Measurements from ENCODE around the gene DHX57.

The DHX57 gene

DNA sequence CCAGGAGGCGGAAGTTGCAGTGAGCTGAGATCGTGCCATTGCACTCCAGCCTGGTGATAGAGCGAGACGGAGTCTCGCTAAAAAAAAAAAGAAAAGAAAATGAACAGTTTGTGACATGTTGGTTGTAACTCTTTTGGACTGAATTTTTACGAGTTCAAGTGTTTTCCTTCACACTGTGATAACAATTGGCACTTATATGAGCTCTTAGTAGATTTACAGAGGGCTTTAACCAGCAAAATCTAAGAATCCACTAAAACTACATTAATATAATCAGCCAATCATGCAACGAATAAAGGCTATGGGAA lies 99.9 kb downstream of the DHX57 start:
- Histone ChIP-seq H3K4me1 (peaks cover 0 to 12% (median 4%) of the 10 kb centered on the region in 4 donors), H3K4me3 (no peak overlapping the region), H3K36me3 (peaks cover 0 to 2% (median under 1%) of the 10 kb centered on the region in 3 donors), H3K27me3 (no peaks in the 10 kb centered on the region), H3K9me3 (no peaks in the 10 kb centered on the region), H3K27ac (no peak overlapping the region)
- intact Hi-C loops (cut with DNase I; ENCODE audit: low total_unique reads) = no loop called here
- TF ChIP-seq, protein P1, sequence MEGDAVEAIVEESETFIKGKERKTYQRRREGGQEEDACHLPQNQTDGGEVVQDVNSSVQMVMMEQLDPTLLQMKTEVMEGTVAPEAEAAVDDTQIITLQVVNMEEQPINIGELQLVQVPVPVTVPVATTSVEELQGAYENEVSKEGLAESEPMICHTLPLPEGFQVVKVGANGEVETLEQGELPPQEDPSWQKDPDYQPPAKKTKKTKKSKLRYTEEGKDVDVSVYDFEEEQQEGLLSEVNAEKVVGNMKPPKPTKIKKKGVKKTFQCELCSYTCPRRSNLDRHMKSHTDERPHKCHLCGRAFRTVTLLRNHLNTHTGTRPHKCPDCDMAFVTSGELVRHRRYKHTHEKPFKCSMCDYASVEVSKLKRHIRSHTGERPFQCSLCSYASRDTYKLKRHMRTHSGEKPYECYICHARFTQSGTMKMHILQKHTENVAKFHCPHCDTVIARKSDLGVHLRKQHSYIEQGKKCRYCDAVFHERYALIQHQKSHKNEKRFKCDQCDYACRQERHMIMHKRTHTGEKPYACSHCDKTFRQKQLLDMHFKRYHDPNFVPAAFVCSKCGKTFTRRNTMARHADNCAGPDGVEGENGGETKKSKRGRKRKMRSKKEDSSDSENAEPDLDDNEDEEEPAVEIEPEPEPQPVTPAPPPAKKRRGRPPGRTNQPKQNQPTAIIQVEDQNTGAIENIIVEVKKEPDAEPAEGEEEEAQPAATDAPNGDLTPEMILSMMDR (IDR thresholded peaks at IDR 0.05) = no peak
- no peak for DNase-seq

GRCh38 chr2:38775097-38775920 lies 100.4 kb downstream of the DHX57 start:
- Histone ChIP-seq H3K36me3 (no peaks in the 10 kb centered on the region), H3K9me3 (no peaks in the 10 kb centered on the region), H3K27me3 (no peaks in the 10 kb centered on the region), H3K27ac (no peak overlapping the region), H3K4me1 (peaks cover 0 to 12% (median 4%) of the 10 kb centered on the region in 4 donors), H3K4me3 (no peak overlapping the region)
- TF ChIP-seq, protein P1 (IDR thresholded peaks at IDR 0.05) = no peak
- DNase-seq = no peak
- intact Hi-C loops (cut with DNase I; ENCODE audit: low total_unique reads) = no loop called here

DNA sequence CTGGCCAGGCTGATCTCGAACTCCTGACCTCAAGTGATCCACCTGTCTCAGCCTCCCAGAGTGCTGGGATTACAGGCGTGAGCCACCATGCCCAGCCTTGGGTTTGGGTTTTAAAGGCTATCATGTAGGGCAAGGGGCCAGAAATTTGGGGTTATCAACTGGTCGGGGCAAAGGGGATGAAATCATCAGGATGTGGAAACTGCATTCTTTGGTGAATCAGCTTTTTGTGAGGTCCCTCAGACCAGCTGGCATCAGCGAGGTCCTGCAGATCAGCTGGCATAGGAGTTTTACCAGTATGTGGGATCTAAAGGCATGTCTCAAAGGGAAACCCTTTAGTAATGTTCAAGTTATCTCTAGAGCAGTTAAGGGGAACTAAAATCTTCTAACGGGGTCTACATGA lies 104.1 kb downstream of the DHX57 start:
- no peak for DNase-seq

DNA sequence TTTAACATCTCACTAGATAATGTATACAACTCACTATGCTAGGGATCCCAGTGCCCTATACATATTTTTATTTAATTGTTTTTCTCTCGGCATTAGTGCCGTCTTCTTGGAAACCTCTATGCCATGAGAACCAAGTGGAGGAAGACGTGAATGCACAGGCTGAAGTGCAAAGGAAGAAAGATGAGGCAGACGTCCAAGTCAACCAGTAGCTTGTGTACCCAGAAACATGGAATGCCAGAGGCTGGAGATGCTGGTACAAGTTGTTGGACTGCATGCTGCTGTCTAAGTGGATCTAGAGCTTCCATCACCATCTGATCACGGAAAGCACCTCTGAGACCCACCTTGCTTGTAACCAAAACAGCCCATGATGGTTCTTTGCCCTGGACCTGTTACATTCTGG lies 110.2 kb downstream of the DHX57 start:
- DNase-seq = no peak
- Histone ChIP-seq H3K27me3 (no peaks in the 10 kb centered on the region), H3K4me1 (no peaks in the 10 kb centered on the region), H3K27ac (no peak overlapping the region), H3K36me3 (no peaks in the 10 kb centered on the region), H3K4me3 (no peak overlapping the region), H3K9me3 (no peaks in the 10 kb centered on the region)
- TF ChIP-seq, protein P1 (IDR thresholded peaks at IDR 0.05) = no peak
- intact Hi-C loops (cut with DNase I; ENCODE audit: low total_unique reads) = no loop called here

More for the DNA sequence above, 104.1 kb downstream of the DHX57 start:
- Histone ChIP-seq H3K9me3 (no peaks in the 10 kb centered on the region), H3K4me3 (no peak overlapping the region), H3K36me3 (no peaks in the 10 kb centered on the region), H3K4me1 (no peaks in the 10 kb centered on the region), H3K27ac (no peak overlapping the region), H3K27me3 (no peaks in the 10 kb centered on the region)
- TF ChIP-seq, protein P1 (IDR thresholded peaks at IDR 0.05) = no peak
- intact Hi-C loops (cut with DNase I; ENCODE audit: low total_unique reads) = no loop called here

- H3K36me3 ChIP-seq = no peaks in the 10 kb centered on the region
- no peak for DNase-seq
- H3K27ac ChIP-seq = no peak overlapping the region
- no peaks in the 10 kb centered on the region for H3K9me3 ChIP-seq
- no peaks in the 10 kb centered on the region for H3K27me3 ChIP-seq
- no peak overlapping the region for H3K4me3 ChIP-seq
- TF ChIP-seq, protein P1 (IDR thresholded peaks at IDR 0.05) = no peak
- no peaks in the 10 kb centered on the region for H3K4me1 ChIP-seq
- intact Hi-C loops (cut with DNase I; ENCODE audit: low total_unique reads) = no loop called here
Observed at GRCh38 chr2:38765149-38765548, 110.6 kb downstream of the DHX57 start.

Measured in tibial artery (tissue), 4 donors.